Glomerular endothelial cell (primary cell): ENCODE results near the gene CAPZB. TPM values are rescaled to one million over a fixed set of nuclear protein-coding genes. Genes with fewer than 3 reads are reported as not detected.
A peak's percentile ranks its signal among the peaks of the same experiment; 100 is the strongest.
"Not testable (repeated sequence)": the region's sequence is repeated elsewhere in the genome, so short reads cannot be mapped to it uniquely, and the experiment has no call there.

Experiments
- DNase-seq: peaks from one replicate; pipeline ENCODE4 v3.0.0-alpha.2; 2011; ENCODE audit warnings: low read depth, low spot score; ENCODE audit errors: extremely low read depth
- total RNA-seq: library from RNA; depleted of rRNA; stranded (reverse); fragments of >200 nt; gene quantifications from 2 replicates; pipeline ENCODE4 v1.2.3, GENCODE V29; 2015

Gene CAPZB
- total RNA-seq, 1 donor from 2014 or later: 215 TPM

- DNase-seq: not testable (repeated sequence)
Observed at GRCh38 chr1:19499887-19500286, 14.5 kb upstream of the CAPZB start.

DNA sequence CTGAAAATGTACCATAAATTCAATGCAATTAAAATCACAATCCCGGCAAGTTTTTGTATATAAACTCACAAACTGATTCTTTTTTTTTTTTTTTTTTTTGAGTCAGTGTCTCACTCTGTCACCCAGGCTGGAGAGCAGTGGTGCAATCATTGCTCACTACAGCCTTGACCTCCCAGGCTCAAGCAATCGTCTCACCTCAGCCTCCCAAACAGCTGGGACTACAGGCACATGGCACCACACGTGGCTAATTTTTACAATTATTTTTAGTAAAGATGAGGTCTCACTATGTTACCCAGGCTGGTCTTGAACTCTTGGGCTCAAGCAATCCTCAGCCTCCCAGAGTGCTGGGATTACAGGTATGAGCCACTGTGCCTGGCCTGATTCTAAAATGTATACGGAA lies 12.1 kb upstream of the CAPZB start:
- not testable (repeated sequence) for DNase-seq

- no peak for DNase-seq
Observed at GRCh38 chr1:19496527-19496874, 11.2 kb upstream of the CAPZB start.

DNA sequence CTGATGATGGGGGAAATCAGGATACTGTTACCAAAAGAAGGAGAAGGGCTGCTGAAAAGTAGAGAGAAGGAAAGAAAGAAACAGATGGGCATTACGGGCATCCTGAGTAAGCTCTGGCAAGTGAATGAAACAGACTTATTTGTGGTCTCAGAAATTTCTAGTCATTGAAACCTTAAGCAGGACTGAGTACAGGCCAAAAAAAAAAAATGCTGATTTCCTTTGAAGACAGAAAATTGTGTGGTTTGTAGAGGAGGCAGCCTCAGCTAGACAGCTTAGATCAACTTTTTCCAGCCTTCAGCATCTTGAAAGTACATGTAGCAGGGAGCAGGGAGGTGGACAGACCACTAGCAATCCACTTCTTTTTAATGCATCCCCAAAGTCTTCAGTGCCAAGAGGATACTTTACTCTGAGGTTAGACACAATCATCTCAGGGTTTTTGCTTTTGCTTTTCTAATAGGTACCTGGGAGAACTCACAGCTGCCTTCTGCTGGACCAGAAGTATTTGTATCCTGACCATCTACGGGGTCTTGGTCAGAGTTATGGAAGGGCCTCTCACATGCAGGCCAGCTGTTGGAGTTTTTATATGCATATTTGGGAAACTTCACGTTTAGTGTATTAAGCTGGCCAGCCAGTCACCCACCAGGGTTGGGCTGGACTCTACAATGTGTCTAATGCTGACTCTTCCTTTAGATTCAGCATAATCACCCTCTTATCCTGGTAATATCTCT lies 10.6 kb upstream of the CAPZB start:
- DNase-seq: no peak

GRCh38 chr1:19495000-19495656 lies 9.8 kb upstream of the CAPZB start:
- no peak for DNase-seq

- no peak for DNase-seq
Observed at GRCh38 chr1:19493547-19493946, 8.2 kb upstream of the CAPZB start.

DNA sequence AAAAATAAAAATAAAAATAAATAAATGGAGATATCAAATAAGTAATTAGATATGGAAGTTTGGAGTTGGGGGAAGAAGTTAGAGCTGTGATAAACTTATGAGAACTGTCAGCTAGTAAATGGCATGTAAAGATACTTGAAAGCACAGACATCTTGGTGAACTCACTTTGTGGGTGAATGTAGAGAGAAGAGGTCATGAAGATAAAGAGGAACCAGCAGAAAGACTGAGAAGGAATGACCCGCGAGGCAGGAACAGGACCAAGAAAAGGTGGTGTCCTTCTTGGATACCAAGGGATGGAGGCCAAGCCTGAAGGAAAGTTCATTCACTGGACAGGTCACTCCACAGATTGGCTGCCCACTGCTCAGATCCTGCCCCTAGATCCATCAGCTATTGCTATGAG lies 4.7 kb upstream of the CAPZB start:
- DNase-seq: no peak

DNA sequence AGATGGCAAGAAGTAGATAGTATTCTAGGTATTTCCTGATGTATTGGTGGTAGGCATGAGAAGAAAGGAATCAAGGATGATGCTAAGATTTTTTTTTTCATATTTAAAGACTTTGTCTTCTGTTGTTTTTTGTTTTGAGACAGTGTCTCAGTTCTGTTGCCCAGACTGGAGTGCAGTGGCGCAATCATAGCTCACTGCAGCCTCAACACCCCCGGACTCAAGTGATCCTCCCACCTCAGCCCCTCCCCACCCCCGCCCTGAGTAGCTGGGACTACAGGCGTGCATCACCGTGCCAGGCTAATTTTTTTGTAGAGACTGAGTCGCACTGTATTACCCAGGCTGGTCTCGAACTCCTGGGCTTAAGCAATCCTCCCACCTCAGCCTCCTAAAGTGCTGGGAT lies 2.8 kb upstream of the CAPZB start:
- no peak for DNase-seq

DNA sequence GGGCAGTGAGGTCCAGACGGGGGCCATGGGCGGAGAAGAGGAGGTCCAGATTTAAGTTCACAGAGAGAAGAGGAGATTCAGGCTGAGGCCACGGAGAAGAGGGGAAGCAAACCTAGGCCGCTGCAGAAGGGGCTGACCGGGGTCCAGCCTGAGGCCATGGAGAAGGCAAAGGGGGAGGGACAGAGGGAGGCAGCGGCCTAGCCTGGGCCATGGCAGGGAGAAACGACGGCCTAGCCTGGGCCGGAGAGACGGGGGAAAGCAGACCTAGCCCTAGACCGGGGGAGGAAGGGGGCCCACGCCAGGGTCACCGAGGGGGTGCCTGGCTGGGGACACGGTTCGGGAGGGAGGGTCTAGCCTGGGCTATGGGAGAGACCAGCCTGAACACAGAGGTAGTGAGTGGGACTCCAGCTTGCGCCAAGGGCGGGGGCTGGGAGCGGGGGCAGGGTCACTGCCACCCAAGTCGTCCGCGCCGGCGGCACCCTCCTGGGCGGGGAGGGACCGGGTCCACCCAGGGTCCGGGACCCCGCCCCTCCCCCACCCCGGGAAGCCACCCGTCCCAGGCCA lies 459 bp downstream of the CAPZB start:
- DNase-seq: no peak

DNA sequence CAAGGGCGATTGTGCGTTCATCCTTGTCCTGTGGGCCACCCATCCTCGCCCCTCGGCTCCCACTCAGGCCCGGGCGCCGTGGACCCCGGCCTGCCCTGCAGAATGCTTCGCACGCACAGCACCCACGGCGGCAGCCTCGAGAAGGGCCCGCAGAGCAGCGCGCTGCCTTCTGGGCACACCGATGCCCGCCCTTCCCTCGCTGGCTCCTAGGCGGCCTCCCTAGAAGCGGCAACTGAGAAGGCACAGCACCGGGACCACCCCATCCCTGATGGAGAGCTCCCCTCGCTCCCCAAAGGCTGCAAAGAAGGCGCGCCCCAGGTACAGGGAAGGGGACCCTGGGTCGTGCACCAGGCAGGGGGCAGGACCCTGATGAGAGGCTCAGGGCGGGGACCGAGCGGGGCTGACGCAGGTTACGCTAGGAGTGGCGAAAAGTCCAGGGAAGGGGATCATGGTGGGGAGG lies 971 bp downstream of the CAPZB start:
- DNase-seq: no peak

DNA sequence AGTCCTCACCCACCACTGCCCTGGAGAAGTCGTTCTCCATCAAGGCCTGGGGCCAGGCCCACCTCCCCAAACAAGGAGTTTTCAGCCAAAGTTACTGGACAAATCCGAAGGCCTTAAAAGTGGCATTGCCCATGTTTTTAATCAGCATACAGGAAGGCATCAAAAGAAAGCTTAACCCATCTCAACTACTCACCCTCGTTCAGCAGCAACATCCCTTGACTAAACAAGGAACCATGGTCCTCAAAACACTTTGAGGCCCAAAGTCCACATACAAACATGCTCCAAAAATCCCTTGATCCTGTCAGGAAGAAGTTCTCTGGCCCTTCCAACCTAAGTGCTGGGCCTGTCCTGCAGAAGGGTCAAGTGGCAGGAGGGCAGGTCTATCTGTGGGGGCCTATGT lies 1.6 kb downstream of the CAPZB start:
- DNase-seq: no peak

DNA sequence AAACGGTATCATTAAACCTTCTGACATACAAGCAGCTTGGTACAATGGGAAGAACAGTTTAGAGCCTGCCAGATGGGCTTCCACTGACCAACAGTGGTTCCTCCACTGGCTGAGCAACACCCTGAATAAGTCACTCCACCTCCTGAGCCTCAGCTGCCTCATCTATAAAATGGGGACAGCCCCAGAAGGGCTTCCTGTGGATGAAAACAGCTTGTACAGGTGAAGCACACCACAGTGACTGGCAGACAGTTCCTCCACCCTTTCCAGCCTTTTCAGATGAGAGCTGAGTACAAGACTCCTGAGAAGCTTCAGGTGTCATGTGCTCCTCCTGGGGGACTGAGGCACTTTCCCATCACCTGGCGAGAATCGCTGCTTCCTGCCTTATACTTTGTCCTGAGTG lies 2.1 kb downstream of the CAPZB start:
- no peak for DNase-seq

GRCh38 chr1:19481826-19482398 lies 3.4 kb downstream of the CAPZB start:
- DNase-seq: no peak

DNA sequence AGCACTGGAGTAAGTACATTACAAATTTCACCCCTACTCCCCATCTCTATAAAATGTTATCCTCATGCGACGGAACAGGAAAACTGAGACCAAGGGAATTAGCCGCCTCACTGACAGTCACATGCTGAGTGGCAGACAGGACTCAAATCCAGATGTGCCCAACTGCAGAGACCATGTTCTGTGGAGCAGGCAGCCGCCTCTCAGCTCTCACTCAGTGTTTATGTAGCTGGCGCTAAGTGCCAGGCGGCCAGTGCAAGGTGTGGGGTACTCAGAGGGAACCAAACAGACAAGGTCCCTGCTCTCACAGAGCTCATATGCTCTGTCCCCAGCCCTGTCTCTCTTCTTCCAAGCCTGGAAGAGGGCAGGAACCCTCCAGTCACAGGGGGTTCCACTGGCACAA lies 5.1 kb downstream of the CAPZB start:
- no peak for DNase-seq

DNA sequence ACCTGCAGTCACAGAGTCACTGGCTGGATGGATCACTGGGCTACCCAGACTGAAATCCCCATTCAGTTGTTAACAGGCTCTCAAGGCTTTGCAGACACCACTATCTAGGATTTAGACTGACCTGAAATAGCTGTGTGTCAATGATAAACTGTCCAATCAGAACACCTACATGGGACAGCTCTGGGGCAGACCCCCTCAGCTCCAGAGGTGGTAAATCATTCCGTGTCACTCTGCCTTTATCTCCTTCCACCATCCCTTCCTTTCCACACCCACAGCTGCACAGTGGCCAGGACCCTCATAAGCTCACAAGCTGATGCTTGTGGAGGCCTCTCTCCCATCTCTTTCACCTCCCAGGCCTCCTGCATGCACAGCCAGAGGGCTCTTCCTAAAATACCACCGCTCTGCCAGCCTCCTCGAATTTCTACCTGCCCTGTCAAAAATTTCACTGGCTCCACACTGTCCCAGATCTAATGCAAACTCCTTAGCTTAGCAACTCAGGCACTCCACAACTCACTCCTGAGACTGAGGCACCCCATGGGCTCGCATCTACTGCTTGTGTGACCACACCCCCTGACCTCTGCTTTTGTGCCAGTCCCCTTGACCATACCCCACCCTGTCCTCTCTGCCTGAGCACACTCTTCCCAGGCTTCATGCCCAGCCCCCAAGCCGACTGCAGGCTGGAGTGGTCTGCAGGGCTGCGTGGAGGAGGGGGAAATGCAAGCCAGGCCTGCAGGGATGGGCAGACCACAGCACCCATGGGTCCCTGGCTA lies 5.8 kb downstream of the CAPZB start:
- DNase-seq: no peak

GRCh38 chr1:19478322-19478721 lies 7.0 kb downstream of the CAPZB start:
- DNase-seq: no peak

DNA sequence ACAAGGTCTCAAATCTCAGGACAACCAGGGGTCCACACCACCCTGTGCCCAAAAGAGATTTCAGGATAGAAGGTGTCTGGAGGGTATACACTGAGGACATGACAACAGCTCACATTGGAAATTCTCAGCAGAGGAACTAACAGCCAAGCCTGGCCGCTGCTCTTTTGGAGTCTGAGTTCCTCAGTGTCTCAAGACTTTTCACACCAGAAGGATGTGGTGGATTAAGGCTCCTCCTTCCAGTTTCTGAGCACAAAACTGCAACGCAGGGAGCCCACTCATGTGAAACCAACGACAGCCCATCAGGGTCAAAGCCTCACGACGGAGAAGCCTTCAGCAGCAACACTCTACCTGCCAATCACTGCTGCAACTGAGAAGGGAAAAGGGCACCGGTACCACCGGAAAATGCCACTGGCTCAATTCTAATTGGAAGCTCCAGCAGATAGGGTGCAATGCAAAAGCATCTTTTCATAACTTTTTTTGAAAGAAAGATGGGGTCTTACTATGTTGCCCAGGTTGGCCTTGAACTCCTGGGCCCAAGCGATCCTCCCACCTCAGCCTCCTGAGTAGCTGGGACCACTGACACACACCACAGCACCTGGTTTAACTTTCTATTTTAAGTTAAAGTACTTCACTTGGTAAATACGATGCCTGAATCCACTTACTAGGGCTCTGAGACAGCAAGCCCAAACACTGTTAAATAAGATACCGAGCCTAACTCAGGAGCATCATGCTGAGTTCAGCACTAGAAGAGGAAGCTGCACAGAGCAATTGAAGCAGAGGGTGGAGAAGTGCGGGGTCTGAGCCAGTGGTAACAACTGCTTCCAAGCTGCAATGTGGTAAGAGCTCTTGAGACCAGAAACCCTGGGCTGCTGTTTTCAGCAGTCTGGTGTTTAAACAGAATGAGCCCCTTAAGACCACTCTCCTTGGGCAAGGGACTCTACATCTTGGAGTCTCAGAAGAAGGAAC lies 7.8 kb downstream of the CAPZB start:
- DNase-seq: no peak

- peak; percentile 82 for DNase-seq
Observed at GRCh38 chr1:19476450-19477190, 8.7 kb downstream of the CAPZB start.

DNA sequence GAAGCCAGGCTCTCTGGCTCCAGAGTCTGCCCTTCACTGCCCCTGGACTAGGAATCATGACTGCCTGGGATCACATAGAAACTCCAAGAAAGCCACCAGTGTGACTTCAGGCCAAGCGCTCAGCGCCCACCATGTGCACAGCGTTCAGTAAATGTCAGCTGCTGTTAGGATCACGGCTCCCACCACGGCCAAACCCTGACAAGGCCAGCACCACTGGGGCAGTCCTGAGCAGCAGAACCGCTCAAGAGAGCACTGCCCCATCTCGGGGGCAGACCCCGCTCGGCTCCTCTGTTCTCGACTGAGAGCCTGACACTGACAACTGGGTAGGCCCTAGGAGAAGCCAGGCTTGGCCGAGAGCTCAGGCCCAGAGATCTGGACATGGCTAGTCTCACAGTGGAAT lies 10.0 kb downstream of the CAPZB start:
- DNase-seq: no peak
